ENCODE measurements around the gene MEG3.

Gene MEG3

DNA sequence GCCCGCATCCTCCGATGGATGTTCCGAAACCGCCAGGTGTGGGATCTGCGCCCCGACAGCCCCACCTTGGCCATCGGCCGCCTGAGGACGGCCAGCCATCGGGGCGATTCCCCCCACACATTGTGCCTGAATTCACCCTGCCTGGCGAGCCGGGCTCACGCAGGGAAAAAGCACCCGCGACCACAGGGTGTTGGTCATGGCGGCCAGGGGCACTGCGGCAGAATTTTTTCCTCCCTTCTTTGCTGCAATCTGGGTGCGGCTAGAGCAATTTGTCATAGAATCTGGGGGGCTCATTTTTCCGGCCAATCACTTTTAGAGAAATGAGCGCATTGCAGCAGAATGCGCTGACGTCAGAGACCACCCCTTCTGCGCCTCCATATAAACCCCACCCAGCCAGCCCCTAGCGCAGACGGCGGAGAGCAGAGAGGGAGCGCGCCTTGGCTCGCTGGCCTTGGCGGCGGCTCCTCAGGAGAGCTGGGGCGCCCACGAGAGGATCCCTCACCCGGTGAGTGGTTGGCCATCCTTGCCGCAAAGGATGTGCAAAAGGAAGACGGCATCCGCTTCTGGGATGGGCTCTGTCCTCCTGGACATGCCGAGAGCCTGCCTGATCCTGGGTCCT is at the start of gene MEG3:
Gene MEG3 (plus strand): TSS at position 406 of the 619 bp plus-strand sequence.
- Histone ChIP-seq H3K4me3 (replicated peaks; ENCODE audit: low read depth, low read length) (no peak within 1 kb of the TSS), H3K27me3 (replicated peaks; ENCODE audit: control insufficient read depth, insufficient read depth, low read length) (no peaks in the 10 kb centered on the region), H3K36me3 (ENCODE audit: control insufficient read depth, insufficient read depth, low read length) (no peaks in the 10 kb centered on the region)
- DNase-seq (ENCODE audit: extremely low read depth, insufficient read length) = no peak
- TF ChIP-seq, protein P1, sequence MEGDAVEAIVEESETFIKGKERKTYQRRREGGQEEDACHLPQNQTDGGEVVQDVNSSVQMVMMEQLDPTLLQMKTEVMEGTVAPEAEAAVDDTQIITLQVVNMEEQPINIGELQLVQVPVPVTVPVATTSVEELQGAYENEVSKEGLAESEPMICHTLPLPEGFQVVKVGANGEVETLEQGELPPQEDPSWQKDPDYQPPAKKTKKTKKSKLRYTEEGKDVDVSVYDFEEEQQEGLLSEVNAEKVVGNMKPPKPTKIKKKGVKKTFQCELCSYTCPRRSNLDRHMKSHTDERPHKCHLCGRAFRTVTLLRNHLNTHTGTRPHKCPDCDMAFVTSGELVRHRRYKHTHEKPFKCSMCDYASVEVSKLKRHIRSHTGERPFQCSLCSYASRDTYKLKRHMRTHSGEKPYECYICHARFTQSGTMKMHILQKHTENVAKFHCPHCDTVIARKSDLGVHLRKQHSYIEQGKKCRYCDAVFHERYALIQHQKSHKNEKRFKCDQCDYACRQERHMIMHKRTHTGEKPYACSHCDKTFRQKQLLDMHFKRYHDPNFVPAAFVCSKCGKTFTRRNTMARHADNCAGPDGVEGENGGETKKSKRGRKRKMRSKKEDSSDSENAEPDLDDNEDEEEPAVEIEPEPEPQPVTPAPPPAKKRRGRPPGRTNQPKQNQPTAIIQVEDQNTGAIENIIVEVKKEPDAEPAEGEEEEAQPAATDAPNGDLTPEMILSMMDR (IDR thresholded peaks at IDR 0.05; ENCODE audit: insufficient read depth, low read length, poor library complexity, severe bottlenecking) = no peak

DNA sequence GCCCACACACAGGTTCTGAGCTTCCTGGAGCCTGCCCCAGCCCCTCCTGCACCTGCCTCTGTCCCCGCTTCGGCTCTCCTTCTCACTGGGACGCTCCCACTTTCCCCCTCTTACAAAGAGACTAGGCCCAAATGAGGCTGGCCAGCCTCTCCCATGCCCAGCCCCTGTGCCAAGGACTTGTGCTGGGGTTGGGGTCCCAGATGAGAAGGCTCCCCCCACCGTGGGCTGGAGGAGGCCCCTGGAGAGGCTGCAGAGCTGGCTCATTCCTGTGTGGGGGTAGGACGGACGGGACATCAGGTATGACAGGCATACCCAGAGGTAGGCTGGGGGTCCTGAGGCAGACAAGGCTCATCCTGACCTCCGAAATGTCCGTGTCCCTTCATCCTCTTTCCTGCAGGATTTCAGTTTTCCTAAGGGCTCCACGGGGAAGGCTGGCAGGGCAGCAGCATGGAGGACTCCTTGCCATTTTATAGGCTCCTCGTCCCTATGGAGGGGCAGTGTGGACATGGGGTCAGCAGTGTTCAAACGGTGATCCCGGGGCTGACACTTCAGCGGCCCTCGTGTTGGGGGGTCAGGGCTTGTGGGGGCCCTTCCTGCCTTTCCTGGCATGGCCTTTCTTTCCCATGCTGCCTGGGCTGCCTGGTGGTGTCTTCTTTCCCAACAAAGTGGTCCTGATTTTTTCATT is 49.1 kb upstream of the MEG3 start:
- H3K27me3 ChIP-seq (replicated peaks; ENCODE audit: control insufficient read depth, insufficient read depth, low read length) = no peaks in the 10 kb centered on the region; the same call in 1 of the 2 replicates
- TF ChIP-seq, protein P1 (IDR thresholded peaks at IDR 0.05; ENCODE audit: insufficient read depth, low read length, poor library complexity, severe bottlenecking) = no peak
- no peak overlapping the region for H3K4me3 ChIP-seq (replicated peaks; ENCODE audit: low read depth, low read length)
- H3K36me3 ChIP-seq (ENCODE audit: control insufficient read depth, insufficient read depth, low read length) = no peaks in the 10 kb centered on the region
- DNase-seq (ENCODE audit: extremely low read depth, insufficient read length) = no peak

DNA sequence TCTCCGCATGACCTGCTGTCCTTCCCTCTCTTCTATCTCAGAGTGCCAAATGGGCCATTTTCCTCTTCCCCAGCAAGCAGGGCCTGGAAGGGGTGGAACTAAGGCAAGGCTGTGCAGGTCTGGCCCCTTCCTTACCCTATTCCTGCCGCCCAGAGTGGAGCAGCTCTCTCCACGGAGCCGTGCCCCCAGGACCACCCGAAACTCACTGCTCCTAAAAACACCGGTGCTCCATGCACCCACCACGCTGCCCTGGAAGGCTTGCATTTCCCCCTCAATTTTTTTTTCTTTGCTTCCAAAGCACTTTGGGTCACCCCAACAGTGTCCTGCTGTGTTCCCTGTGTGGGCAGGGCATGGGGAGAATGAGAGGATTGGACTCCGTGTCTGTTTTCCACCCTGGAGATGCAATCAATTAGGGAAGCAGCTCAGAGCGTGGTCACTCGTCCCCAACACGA is 48.5 kb upstream of the MEG3 start:
- DNase-seq (ENCODE audit: extremely low read depth, insufficient read length) = no peak
- no peaks in the 10 kb centered on the region; the same call in 1 of the 2 replicates for H3K27me3 ChIP-seq (replicated peaks; ENCODE audit: control insufficient read depth, insufficient read depth, low read length)
- TF ChIP-seq, protein P1 (IDR thresholded peaks at IDR 0.05; ENCODE audit: insufficient read depth, low read length, poor library complexity, severe bottlenecking) = no peak
- H3K36me3 ChIP-seq (ENCODE audit: control insufficient read depth, insufficient read depth, low read length) = no peaks in the 10 kb centered on the region
- H3K4me3 ChIP-seq (replicated peaks; ENCODE audit: low read depth, low read length) = no peak overlapping the region

DNA sequence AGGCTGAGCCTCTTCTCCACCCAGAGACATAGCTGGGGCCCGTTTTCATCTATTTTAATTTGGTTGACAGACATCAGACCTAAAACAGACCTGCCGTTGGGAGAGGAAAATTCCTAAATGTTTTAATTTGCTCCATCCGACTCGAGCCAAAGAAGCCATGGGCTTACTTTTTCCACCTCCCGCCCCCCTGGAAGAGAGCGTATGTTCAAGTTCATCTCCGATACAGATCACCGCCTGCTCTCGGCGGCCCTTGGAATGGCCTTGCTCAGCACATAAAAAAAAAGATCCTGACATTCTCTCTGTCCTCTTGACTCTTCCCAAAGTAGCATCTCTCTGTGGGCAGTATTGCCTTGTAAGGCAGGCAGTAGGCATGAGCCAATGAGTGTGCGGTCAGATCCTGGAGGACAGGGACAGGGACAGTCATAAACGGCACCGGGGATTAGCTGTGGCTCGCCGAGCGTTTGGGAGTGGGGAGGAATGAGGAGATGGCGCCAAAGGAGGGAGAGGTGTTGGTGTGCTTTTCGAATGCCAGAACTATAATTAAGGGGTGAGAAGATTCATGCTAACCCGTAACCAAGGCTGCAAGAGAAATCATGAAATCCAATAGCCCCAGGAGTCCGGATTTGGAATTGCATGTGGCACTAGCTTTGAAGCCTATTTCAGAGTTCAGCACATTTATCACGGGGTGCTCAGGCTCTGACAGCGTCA is 47.9 kb upstream of the MEG3 start:
- no peak for DNase-seq (ENCODE audit: extremely low read depth, insufficient read length)
- Histone ChIP-seq H3K4me3 (replicated peaks; ENCODE audit: low read depth, low read length) (no peak overlapping the region), H3K36me3 (ENCODE audit: control insufficient read depth, insufficient read depth, low read length) (no peaks in the 10 kb centered on the region), H3K27me3 (replicated peaks; ENCODE audit: control insufficient read depth, insufficient read depth, low read length) (no peaks in the 10 kb centered on the region; the same call in 1 of the 2 replicates)
- TF ChIP-seq, protein P1 (IDR thresholded peaks at IDR 0.05; ENCODE audit: insufficient read depth, low read length, poor library complexity, severe bottlenecking) = no peak

DNA sequence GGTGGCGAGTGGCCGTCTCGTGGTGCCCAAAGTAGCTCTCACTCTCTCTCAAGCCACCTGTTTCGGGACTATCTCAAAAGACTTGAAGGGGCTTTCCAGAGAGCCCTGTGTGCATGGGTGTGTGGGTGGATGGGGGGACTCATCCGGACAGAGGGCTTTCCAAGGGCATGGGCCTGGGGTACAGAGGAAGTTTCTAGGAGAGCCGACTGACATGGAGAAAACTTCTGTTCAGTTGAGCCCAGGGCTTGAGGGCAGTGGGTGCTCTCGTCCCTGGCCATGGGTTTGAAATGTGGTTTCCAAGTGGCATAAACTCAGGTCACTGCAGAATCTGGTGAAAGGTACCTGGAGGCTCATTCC is 47.4 kb upstream of the MEG3 start:
- no peaks in the 10 kb centered on the region; the same call in 1 of the 2 replicates for H3K27me3 ChIP-seq (replicated peaks; ENCODE audit: control insufficient read depth, insufficient read depth, low read length)
- TF ChIP-seq, protein P1 (IDR thresholded peaks at IDR 0.05; ENCODE audit: insufficient read depth, low read length, poor library complexity, severe bottlenecking) = no peak
- DNase-seq (ENCODE audit: extremely low read depth, insufficient read length) = no peak
- no peaks in the 10 kb centered on the region for H3K36me3 ChIP-seq (ENCODE audit: control insufficient read depth, insufficient read depth, low read length)
- H3K4me3 ChIP-seq (replicated peaks; ENCODE audit: low read depth, low read length) = no peak overlapping the region

All from GM06990 (cell line).